Calu3 (cell line): ENCODE data around the gene PVALEF. TPM values are rescaled to one million over a fixed set of nuclear protein-coding genes. Genes with fewer than 3 reads are reported as not detected.

Experiments used
- BruUV-seq: library from RNA; stranded (reverse); fragments of 400-500 nt; replicated peaks from 2 replicates; lab custom pipeline; 2021; lab: Mats Ljungman, UMichigan
- CTCF ChIA-PET: fragments of 300-600 bp; sonication (Branson Sonifier 250); formaldehyde crosslinking; loops from one replicate; lab custom pipeline; 2022; ENCODE audit warnings: antibody characterized with exemption; lab: Charles Lee
- DNase-seq: peaks from one replicate; pipeline ENCODE4 v3.0.0; 2022
- H3K27ac Mint-ChIP-seq: one replicate; pipeline ENCODE4 v1.8.0; 2022; ENCODE audit warnings: mixed read lengths; ENCODE audit not compliant: unreplicated experiment
- H3K27me3 Mint-ChIP-seq: one replicate; pipeline ENCODE4 v1.8.0; 2022; ENCODE audit warnings: mixed read lengths; ENCODE audit not compliant: unreplicated experiment
- H3K36me3 Mint-ChIP-seq: one replicate; pipeline ENCODE4 v1.8.0; 2022; ENCODE audit warnings: mild to moderate bottlenecking, moderate library complexity, mixed read lengths; ENCODE audit not compliant: insufficient read depth, unreplicated experiment
- H3K4me1 Mint-ChIP-seq: one replicate; pipeline ENCODE4 v1.8.0; 2022; ENCODE audit warnings: mild to moderate bottlenecking, low read depth, mixed read lengths; ENCODE audit not compliant: unreplicated experiment
- H3K4me3 Mint-ChIP-seq: one replicate; pipeline ENCODE4 v1.8.0; 2022; ENCODE audit warnings: mild to moderate bottlenecking, low read depth, moderate library complexity, mixed read lengths; ENCODE audit not compliant: unreplicated experiment
- H3K9me3 Mint-ChIP-seq: one replicate; pipeline ENCODE4 v1.8.0; 2022; ENCODE audit warnings: low read depth, mixed read lengths; ENCODE audit not compliant: unreplicated experiment
- intact Hi-C: fragments of 100-400 bp; cut with micrococcal nuclease; formaldehyde crosslinking; loops from one replicate; pipeline ENCODE4 v1.10.0; 2022; ENCODE audit not compliant: unreplicated experiment
- total RNA-seq: library from RNA; stranded (reverse); gene quantifications from 2 replicates; pipeline ENCODE4 v1.2.3, GENCODE V29; 2022
- TF ChIP-seq, protein P1 (sequence below): fragments of 200-600 bp; IDR thresholded peaks from one replicate; pipeline ENCODE4 v1.8.0; 2022; ENCODE audit warnings: antibody characterized with exemption; ENCODE audit not compliant: unreplicated experiment

Gene PVALEF
- total RNA-seq, 1 experiment from 2014 or later: not detected

DNA sequence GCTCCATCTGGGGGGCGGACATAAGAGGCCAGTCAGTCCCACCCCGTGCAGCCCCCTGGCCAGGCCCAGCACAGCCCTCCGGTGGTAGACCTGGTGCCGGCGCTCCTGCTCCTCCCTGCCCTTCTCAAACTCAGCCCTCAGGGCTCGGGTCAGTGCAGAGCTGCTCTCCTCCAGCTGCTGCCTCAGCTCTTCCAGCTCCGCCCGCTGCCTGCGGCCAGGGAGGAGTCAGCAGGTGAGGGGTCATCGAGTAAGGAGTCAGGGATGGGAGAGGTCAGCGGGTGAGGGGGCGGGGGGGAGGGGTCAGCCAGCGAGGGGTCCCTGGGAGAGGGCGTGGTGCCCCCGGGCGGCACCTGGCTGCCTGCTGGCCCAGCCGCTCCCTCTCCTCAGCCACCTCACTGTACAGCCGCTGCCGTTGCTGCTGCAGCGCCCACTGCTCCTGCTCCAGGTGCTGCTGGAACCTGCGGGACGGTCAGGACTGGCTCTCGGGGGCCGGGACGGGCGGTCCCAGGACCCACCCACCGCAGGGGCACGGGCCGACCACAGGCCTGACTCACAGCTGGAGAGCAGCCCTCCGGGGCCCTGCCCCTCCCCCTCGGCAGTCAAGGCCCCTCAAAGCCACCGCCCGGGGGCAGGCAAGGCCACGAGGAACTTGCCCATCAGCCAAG is 27.2 kb downstream of the PVALEF start:
- no peaks in the 10 kb centered on the region for H3K9me3 Mint-ChIP-seq
- DNase-seq: no peak
- no TSS peak for BruUV-seq
- no peak overlapping the region for H3K27ac Mint-ChIP-seq
- no peaks in the 10 kb centered on the region for H3K27me3 Mint-ChIP-seq
- CTCF ChIA-PET: no interaction called here
- H3K36me3 Mint-ChIP-seq: peaks cover 10% of the 10 kb centered on the region
- TF ChIP-seq, protein P1, sequence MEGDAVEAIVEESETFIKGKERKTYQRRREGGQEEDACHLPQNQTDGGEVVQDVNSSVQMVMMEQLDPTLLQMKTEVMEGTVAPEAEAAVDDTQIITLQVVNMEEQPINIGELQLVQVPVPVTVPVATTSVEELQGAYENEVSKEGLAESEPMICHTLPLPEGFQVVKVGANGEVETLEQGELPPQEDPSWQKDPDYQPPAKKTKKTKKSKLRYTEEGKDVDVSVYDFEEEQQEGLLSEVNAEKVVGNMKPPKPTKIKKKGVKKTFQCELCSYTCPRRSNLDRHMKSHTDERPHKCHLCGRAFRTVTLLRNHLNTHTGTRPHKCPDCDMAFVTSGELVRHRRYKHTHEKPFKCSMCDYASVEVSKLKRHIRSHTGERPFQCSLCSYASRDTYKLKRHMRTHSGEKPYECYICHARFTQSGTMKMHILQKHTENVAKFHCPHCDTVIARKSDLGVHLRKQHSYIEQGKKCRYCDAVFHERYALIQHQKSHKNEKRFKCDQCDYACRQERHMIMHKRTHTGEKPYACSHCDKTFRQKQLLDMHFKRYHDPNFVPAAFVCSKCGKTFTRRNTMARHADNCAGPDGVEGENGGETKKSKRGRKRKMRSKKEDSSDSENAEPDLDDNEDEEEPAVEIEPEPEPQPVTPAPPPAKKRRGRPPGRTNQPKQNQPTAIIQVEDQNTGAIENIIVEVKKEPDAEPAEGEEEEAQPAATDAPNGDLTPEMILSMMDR: no peak
- no peaks in the 10 kb centered on the region for H3K4me1 Mint-ChIP-seq
- intact Hi-C loops: no loop called here
- H3K4me3 Mint-ChIP-seq: no peak overlapping the region

DNA sequence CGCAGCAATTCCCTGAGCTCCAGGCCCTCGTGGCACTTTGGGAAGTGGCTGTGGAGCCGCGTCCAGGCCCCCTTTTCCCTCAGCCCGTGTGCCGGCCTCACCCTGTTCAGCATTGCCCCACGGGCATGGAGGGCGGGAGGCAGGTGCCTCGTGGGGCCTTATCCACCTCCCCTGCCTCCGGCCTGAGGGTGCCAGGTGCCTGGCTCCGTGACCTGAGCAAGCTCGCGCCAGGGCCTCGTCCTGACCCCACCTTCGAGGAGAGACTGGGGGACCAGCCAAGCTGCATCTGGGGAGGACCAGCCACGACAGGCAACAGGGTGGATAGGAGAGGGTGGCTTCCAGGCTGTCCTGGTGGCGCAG is 27.7 kb downstream of the PVALEF start:
- Mint-ChIP-seq H3K27me3 (no peaks in the 10 kb centered on the region), H3K36me3 (peaks cover 9% of the 10 kb centered on the region), H3K9me3 (no peaks in the 10 kb centered on the region), H3K4me1 (no peaks in the 10 kb centered on the region), H3K27ac (no peak overlapping the region), H3K4me3 (no peak overlapping the region)
- no TSS peak for BruUV-seq
- intact Hi-C loops: no loop called here
- TF ChIP-seq, protein P1: no peak
- CTCF ChIA-PET: no interaction called here
- no peak for DNase-seq

DNA sequence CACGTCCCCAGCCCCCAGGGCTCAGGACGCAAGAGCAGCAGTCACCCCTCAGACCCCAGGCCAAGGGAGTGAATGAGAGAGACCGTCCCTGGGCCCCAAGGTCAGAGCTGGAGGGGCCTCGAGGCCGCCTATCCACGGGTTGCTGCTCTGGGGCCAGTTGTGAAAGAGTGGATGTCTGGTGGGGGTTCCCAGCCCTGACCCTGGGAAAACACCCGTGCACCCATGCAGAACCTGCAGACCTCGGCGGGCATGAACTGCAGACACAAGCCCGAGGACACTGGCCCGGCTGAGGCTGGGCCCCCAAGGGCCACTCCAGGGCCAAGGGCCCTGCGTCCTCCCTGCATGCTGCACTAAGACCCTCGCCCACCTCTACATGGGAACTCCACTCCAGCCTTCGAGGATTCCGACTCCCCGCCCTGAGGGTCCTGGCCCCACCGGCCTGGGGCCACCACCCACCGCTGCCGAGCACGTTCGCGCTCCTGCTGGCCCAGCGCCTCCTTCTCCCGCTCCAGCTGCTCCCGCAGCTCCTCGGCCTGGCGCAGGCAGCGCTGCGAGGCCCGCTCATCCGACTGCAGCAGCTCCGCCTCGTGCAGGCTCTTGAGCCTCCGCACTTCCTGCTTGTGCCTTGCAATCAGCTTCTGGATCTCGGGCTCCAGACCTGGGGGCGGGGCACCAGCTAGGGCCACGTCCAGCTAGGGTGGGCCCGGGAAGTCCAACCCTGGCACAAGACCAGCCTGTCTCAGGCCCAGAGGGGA is 28.3 kb downstream of the PVALEF start:
- no peak for DNase-seq
- CTCF ChIA-PET: no interaction called here

GRCh38 chr17:81194225-81194760 is 29.0 kb downstream of the PVALEF start:
- Mint-ChIP-seq H3K27me3 (no peaks in the 10 kb centered on the region), H3K9me3 (no peaks in the 10 kb centered on the region), H3K4me1 (no peaks in the 10 kb centered on the region), H3K27ac (no peak overlapping the region), H3K36me3 (peaks cover 4% of the 10 kb centered on the region), H3K4me3 (no peak overlapping the region)
- DNase-seq: no peak
- intact Hi-C loops: no loop called here
- BruUV-seq: no TSS peak
- CTCF ChIA-PET: no interaction called here
- TF ChIP-seq, protein P1: no peak

More for the DNA sequence above, 28.3 kb downstream of the PVALEF start:
- intact Hi-C loops: no loop called here
- H3K27me3 Mint-ChIP-seq: no peaks in the 10 kb centered on the region
- BruUV-seq: no TSS peak
- no peak overlapping the region for H3K4me3 Mint-ChIP-seq
- H3K4me1 Mint-ChIP-seq: no peaks in the 10 kb centered on the region
- H3K36me3 Mint-ChIP-seq: peaks cover 4% of the 10 kb centered on the region
- no peak overlapping the region for H3K27ac Mint-ChIP-seq
- no peaks in the 10 kb centered on the region for H3K9me3 Mint-ChIP-seq
- TF ChIP-seq, protein P1: no peak
